GM18907 (cell line): ENCODE measurements around the gene MTCL1.

Experiments
- ATAC-seq: cut with Tn5 transposase; IDR thresholded peaks from one replicate; pipeline ENCODE4 v1.9.1; 2021; ENCODE audit warnings: mild to moderate bottlenecking, moderate library complexity; ENCODE audit not compliant: unreplicated experiment

The MTCL1 gene

GRCh38 chr18:8788503-8789429 lies 83.4 kb downstream of the MTCL1 start:
- ATAC-seq: no peak

GRCh38 chr18:8791171-8791651 lies 85.9 kb downstream of the MTCL1 start:
- no peak for ATAC-seq

- no peak for ATAC-seq
Observed at GRCh38 chr18:8792688-8793316, 87.4 kb downstream of the MTCL1 start.

- ATAC-seq: no peak
Observed at GRCh38 chr18:8793445-8794155, 88.2 kb downstream of the MTCL1 start.

GRCh38 chr18:8794156-8794933 lies 89.0 kb downstream of the MTCL1 start:
- ATAC-seq: no peak

- ATAC-seq: no peak
Observed at GRCh38 chr18:8794934-8795280, 89.6 kb downstream of the MTCL1 start.

GRCh38 chr18:8795586-8796325 lies 90.4 kb downstream of the MTCL1 start:
- ATAC-seq: no peak

- no peak for ATAC-seq
Observed at GRCh38 chr18:8797206-8797605, 91.8 kb downstream of the MTCL1 start.

- no peak for ATAC-seq
Observed at GRCh38 chr18:8799001-8799400, 93.6 kb downstream of the MTCL1 start.

GRCh38 chr18:8799596-8800441 lies 94.5 kb downstream of the MTCL1 start:
- ATAC-seq: no peak

- ATAC-seq: no peak
Observed at GRCh38 chr18:8800445-8800844, 95.1 kb downstream of the MTCL1 start.

GRCh38 chr18:8800876-8801262 lies 95.5 kb downstream of the MTCL1 start:
- no peak for ATAC-seq

GRCh38 chr18:8801263-8801901 lies 96.0 kb downstream of the MTCL1 start:
- ATAC-seq: no peak

GRCh38 chr18:8802017-8802672 lies 96.8 kb downstream of the MTCL1 start:
- no peak for ATAC-seq

- ATAC-seq: no peak
Observed at GRCh38 chr18:8803063-8803795, 97.9 kb downstream of the MTCL1 start.

GRCh38 chr18:8803957-8804356 lies 98.6 kb downstream of the MTCL1 start:
- no peak for ATAC-seq

GRCh38 chr18:8805552-8805951 lies 100.2 kb downstream of the MTCL1 start:
- no peak for ATAC-seq
